Stimulated activated CD4-positive, alpha-beta T cell treated with anti-CD3 and anti-CD28 coated beads, TNF-alpha, amount 100 ng/mL, for 1 hour (primary cell): ENCODE data around the gene MAP4K1.
"Not testable (repeated sequence)": the region's sequence is repeated elsewhere in the genome, so short reads cannot be mapped to it uniquely, and the experiment has no call there.

Experiments
- DNase-seq, 3 donors: peaks; one replicate each; pipeline ENCODE4 v3.0.0-alpha.2; 2020; ENCODE audit warnings: low read depth in 3 of 3, low spot score in 1 of 3

MAP4K1 gene

GRCh38 chr19:38629568-38629967, 11.8 kb upstream of the MAP4K1 start:
- DNase-seq, result no peak

GRCh38 chr19:38626401-38626800, 8.6 kb upstream of the MAP4K1 start:
- no peak for DNase-seq

- no peak for DNase-seq
Observed at GRCh38 chr19:38624822-38625221, 7.1 kb upstream of the MAP4K1 start.

DNA sequence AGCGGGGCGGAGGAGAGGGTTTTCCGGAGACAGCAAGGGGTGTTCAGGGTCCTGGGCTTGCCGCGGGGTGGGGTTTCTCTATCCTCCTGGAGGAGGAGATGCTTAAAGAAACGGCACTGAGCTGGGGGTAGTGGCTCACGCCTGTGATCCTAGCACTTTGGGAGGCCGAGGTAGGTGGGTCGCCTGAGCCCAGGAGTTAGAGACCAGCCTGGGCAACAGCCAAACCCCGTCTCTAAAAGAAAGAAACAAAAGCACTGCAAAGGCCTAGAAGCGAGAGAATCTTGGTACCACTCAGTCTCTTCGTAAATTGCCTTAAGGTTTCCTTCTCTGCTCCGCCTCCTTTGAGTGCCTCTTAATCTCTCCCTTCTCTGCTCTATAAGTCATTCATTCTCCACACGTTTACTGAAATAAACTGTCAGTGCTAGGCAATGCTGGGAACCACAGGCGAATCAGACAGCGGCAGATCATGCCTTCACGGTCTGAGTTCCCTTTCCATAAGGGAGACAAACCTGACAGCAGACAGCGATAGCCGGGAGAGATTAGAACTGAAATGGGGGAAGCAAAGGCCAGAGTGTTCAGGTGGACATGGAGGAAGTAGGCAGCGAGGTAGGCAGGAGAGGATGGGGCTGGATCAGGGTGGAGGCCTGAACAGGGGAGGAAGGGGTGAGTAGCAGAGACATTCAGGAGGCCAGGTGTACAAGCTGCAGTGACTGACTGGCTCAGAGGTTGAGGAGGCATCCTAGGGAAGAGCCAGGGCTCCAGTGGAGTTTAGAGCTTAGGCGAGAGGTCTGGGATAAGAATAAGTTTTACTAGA, 1.8 kb upstream of the MAP4K1 start:
- no peak for DNase-seq

- peak; percentile 93 to 97 (median 94) for DNase-seq
Observed at GRCh38 chr19:38618590-38619360, 1.0 kb upstream of the MAP4K1 start, which contains the start of gene EIF3K. TSS of gene EIF3K (plus strand) at chr19:38619188. CDS start at chr19:38619269, 81 bp downstream.

DNA sequence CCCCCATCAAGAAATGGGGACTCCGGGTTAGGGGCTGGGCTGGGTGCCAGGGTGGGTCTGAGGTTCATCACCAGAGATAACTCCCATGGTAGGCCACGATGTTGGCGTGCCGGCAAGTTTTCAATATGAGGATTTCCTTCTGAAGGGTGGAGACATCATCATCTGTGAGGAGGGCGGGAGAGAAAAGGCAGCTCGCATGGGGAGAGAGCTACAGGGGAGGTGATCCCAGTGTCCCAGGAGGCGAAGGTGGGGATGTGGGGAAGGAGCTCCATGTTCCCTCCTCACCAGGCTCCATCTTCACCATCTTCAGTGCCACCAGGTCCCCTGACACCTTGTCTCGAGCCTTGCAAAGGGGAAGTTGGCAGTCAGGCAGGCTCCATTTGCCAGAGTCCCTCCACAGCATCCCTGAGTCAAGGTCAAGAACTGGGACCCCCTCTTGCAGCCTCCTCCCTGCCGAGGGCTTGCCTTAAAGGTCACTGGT, 430 bp downstream of the MAP4K1 start:
- no peak for DNase-seq

DNA sequence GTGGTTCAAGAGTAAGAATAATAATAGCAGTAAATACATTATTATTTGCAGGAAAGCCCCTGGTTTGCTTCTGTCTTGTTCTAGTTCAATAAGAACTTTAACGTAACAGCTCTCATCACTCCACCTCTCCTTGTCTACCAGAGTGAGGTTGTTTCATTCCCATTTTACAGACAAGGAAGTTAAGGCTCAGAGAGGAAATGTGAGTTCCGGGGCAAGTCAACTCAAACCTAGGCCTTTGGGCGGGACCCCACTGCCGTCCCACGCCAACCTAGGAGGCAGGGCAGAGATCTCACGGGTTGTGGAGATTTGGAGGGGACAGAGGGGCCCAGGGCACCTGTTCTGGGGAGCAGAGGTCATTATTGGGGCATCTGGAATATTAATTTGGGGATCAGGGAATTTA, 1.5 kb downstream of the MAP4K1 start:
- no peak for DNase-seq

- DNase-seq, result no peak
Observed at GRCh38 chr19:38615007-38615581, 2.7 kb downstream of the MAP4K1 start.

- no peak for DNase-seq
Observed at GRCh38 chr19:38614289-38614688, 3.5 kb downstream of the MAP4K1 start.

- DNase-seq, result no peak
Observed at GRCh38 chr19:38606131-38606530, 11.6 kb downstream of the MAP4K1 start.

DNA sequence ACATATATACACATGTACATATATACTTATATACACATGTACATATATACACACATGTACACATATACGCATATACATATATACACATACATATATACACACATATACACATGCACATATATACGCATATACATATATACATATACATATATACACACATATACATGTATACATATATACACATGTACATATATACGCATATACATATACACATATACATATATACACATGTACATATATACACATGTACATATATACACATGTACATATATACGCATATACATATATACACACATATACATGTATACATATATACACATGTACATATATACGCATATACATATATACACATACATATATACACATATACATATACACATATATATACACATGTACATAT, 14.9 kb downstream of the MAP4K1 start:
- not testable (repeated sequence) for DNase-seq

GRCh38 chr19:38599722-38600121, 18.0 kb downstream of the MAP4K1 start:
- no peak for DNase-seq

- DNase-seq, result no peak
Observed at GRCh38 chr19:38597075-38597474, 20.7 kb downstream of the MAP4K1 start.

DNA sequence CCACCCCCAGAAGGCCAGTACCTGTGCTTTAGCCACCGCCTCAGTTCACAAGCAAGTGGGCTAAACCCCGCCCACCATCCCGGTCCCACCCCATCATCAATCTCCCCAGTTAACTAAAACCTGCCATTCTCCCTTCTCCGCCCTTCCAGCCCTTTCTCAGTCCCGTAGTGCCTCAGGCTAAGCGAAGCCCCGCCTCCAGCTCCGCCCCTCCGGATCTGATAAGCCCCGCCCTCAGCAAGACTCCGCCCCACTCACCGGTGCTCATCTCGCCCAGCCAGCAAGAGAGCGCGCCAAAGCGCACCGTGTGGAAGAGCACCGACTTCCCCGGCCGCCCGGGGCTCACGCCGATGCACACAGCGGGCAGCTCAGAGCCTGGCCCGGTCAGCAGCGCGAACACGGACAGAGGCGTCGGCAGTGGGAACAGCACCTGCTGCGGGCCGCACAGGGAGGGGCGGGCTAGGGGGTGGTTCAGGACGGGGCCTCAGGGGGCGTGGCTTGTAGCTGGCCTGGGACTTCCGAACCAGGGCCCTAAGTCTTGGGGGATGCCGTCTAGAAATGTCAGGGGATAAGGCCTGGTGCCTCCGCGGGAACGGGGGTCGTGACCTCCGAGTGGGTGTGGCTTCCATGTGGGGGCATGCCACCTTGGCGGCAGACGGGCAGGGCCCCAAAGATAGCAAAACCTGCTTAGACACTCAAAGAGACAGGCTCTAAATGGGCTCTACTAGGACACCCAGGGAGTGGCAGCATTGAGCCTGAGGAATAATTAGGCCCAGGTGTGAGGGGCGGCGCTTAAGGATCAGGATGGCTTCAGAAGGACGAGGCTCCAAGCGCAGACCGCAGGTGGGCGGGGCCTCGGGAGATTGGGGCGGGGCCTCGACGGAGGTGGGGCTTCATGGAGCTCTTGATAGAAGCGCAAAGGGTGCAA, 21.4 kb downstream of the MAP4K1 start:
- peak in 1 of 3 donors; percentile 11 for DNase-seq

GRCh38 chr19:38592940-38593339, 24.8 kb downstream of the MAP4K1 start:
- no peak for DNase-seq

- DNase-seq, result no peak
Observed at GRCh38 chr19:38588041-38588440, 29.7 kb downstream of the MAP4K1 start.

GRCh38 chr19:38587562-38587961, 30.2 kb downstream of the MAP4K1 start:
- DNase-seq, result no peak

- no peak for DNase-seq
Observed at GRCh38 chr19:38583985-38584305, 33.8 kb downstream of the MAP4K1 start.

GRCh38 chr19:38583219-38583984, 34.4 kb downstream of the MAP4K1 start:
- no peak for DNase-seq

DNA sequence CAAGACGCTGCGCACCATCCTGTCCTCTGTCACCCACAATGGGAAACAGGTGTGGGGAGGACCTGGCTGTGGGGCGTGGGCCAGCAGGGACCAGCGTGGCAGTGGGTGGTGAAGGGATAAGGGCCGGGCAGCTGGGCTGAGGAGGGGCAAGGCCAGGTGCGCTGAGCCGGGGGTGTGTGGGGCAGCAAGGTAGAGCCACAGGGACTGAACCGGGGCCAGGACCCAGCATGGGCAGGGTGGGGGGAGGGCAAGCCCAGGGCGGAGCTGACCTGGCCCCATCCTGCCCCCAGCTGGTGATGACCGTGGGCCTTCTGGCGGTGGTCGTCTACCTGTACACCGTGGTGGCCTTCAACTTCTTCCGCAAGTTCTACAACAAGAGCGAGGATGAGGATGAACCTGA, 37.7 kb downstream of the MAP4K1 start:
- no peak for DNase-seq
